IMR-90 (cell line): ENCODE measurements around the gene PRELID1. TPM values are rescaled to one million over a fixed set of nuclear protein-coding genes. Genes with fewer than 3 reads are reported as not detected.

Experiments
- ATAC-seq: fragments of 200-7000 bp; cut with Tn5 transposase; 2 replicates; pipeline ENCODE4 v1.9.1; 2020; ENCODE audit warnings: low read depth, mild to moderate bottlenecking, moderate library complexity
- BruUV-seq: library from RNA; stranded (reverse); fragments of 400-500 nt; replicated peaks from 2 replicates; lab custom pipeline; 2021; lab: Mats Ljungman, UMichigan
- CTCF ChIA-PET: fragments of 300-600 bp; formaldehyde crosslinking; extraction: SDS; loops from one replicate; lab custom pipeline; 2021; ENCODE audit warnings: antibody characterized with exemption; lab: Yijun Ruan, JAX
- POLR2A ChIA-PET: fragments of 300-600 bp; sonication (Branson Sonifier 250); formaldehyde crosslinking; loops from one replicate; lab custom pipeline; 2022; ENCODE audit warnings: antibody characterized with exemption; ENCODE audit not compliant: unreplicated experiment; lab: Charles Lee
- DNase-seq: peaks from one replicate; pipeline ENCODE4 v3.0.0; 2013
- H2AFZ ChIP-seq: replicated peaks from 2 replicates; pipeline ENCODE3; 2013; ENCODE audit warnings: low read length, mild to moderate bottlenecking; ENCODE audit not compliant: poor library complexity
- H2AK5ac ChIP-seq: 2 replicates; pipeline ENCODE4 v1.6.1; 2013; ENCODE audit warnings: low read depth, low read length, inconsistent platforms
- H2AK9ac ChIP-seq: replicated peaks from 2 replicates; pipeline ENCODE3; 2013; ENCODE audit warnings: mild to moderate bottlenecking, low read depth, low read length, moderate library complexity; ENCODE audit not compliant: poor library complexity
- H2BK120ac ChIP-seq: 2 replicates; pipeline ENCODE4 v1.6.1; 2013; ENCODE audit warnings: low read depth, low read length, inconsistent platforms
- H2BK15ac ChIP-seq: 3 replicates; pipeline ENCODE4 v1.6.1; 2013; ENCODE audit warnings: low read depth, low read length, inconsistent platforms
- H2BK20ac ChIP-seq: 2 replicates; pipeline ENCODE4 v1.6.1; 2013; ENCODE audit warnings: low read depth, mild to moderate bottlenecking, inconsistent platforms, low read length, moderate library complexity
- H2BK5ac ChIP-seq: 2 replicates; pipeline ENCODE4 v1.6.1; 2013; ENCODE audit warnings: mild to moderate bottlenecking, low read depth, low read length, inconsistent platforms; ENCODE audit not compliant: poor library complexity, severe bottlenecking
- H3K14ac ChIP-seq: replicated peaks from 2 replicates; pipeline ENCODE4 v1.6.1; 2013; ENCODE audit warnings: low read depth, low read length, inconsistent platforms
- H3K18ac ChIP-seq: 2 replicates; pipeline ENCODE4 v1.6.1; 2013; ENCODE audit warnings: low read depth, low read length, control low read depth
- H3K23ac ChIP-seq: 2 replicates; pipeline ENCODE4 v1.6.1; 2013; ENCODE audit warnings: low read depth, low read length, inconsistent platforms
- H3K27ac ChIP-seq: 2 replicates; pipeline ENCODE4 v1.5.1; 2013; ENCODE audit warnings: mild to moderate bottlenecking, control low read depth, low read length; ENCODE audit not compliant: insufficient read depth
- H3K27me3 ChIP-seq: 2 replicates; pipeline ENCODE4 v1.6.1; 2013; ENCODE audit warnings: low read length; ENCODE audit not compliant: control insufficient read depth, insufficient read depth
- H3K36me3 ChIP-seq: 2 replicates; pipeline ENCODE4 v1.6.1; 2013; ENCODE audit warnings: low read length, mixed read lengths; ENCODE audit not compliant: control insufficient read depth, insufficient read depth
- H3K4ac ChIP-seq: 2 replicates; pipeline ENCODE4 v1.6.1; 2013; ENCODE audit warnings: low read depth, low read length, inconsistent platforms
- H3K4me1 ChIP-seq: 2 replicates; pipeline ENCODE4 v1.6.1; 2013; ENCODE audit warnings: low read length, mixed read lengths; ENCODE audit not compliant: control insufficient read depth, insufficient read depth
- H3K4me2 ChIP-seq: 2 replicates; pipeline ENCODE4 v1.6.1; 2013; ENCODE audit warnings: low read depth, mild to moderate bottlenecking, control low read depth, low read length, moderate library complexity
- H3K4me3 ChIP-seq: 2 replicates; pipeline ENCODE4 v1.5.1; 2013; ENCODE audit warnings: low read depth, mild to moderate bottlenecking, control low read depth, low read length, moderate library complexity; ENCODE audit not compliant: insufficient read depth
- H3K56ac ChIP-seq: 2 replicates; pipeline ENCODE4 v1.6.1; 2013; ENCODE audit warnings: low read length, inconsistent platforms; ENCODE audit not compliant: insufficient read depth; ENCODE audit errors: extremely low read depth
- H3K79me1 ChIP-seq, 2 experiments: 2 replicates each; pipeline ENCODE4 v1.6.1; 2013; ENCODE audit warnings: low read length in 2 of 2, inconsistent platforms in 1 of 2, low read depth in 1 of 2
- H3K9ac ChIP-seq: 2 replicates; pipeline ENCODE4 v1.6.1; 2013; ENCODE audit warnings: low read depth, low read length, control low read depth
- H3K9me1 ChIP-seq: 2 replicates; pipeline ENCODE4 v1.6.1; 2013; ENCODE audit warnings: low read length, inconsistent platforms; ENCODE audit not compliant: insufficient read depth
- H3K9me3 ChIP-seq: 2 replicates; pipeline ENCODE4 v1.6.1; 2013; ENCODE audit warnings: low read length; ENCODE audit not compliant: control insufficient read depth, insufficient read depth
- H4K20me1 ChIP-seq: 2 replicates; pipeline ENCODE4 v1.6.1; 2013; ENCODE audit warnings: low read length, inconsistent platforms; ENCODE audit not compliant: insufficient read depth
- H4K5ac ChIP-seq: 2 replicates; pipeline ENCODE4 v1.6.1; 2013; ENCODE audit warnings: mild to moderate bottlenecking, low read depth, low read length, control low read depth
- H4K8ac ChIP-seq, 2 experiments: 2 replicates each; pipeline ENCODE4 v1.6.1; 2013; ENCODE audit warnings: low read depth in 2 of 2, low read length in 2 of 2, control low read depth in 1 of 2, inconsistent platforms in 1 of 2
- H4K91ac ChIP-seq: 2 replicates; pipeline ENCODE4 v1.6.1; 2013; ENCODE audit warnings: low read depth, low read length, inconsistent platforms; ENCODE audit not compliant: insufficient read depth
- CTCF ChIP-seq: conservative IDR thresholded peaks from 2 replicates; pipeline ENCODE4 v1.5.1; 2012; ENCODE audit warnings: mild to moderate bottlenecking, low read depth, low read length, improper control_type of control experiment
- ELK1 ChIP-seq: fragments of 150-350 bp; IDR thresholded peaks from 2 replicates; pipeline ENCODE4 v1.6.1; 2016; ENCODE audit warnings: low read depth, mild to moderate bottlenecking, low read length, moderate library complexity, borderline replicate concordance
- MAFK ChIP-seq: IDR thresholded peaks from 2 replicates; pipeline ENCODE4 v1.6.1; 2012; ENCODE audit warnings: low read depth, low read length, improper control_type of control experiment
- MXI1 ChIP-seq: IDR thresholded peaks from 2 replicates; pipeline ENCODE4 v1.6.1; 2012; ENCODE audit warnings: low read depth, mild to moderate bottlenecking, low read length, moderate library complexity, borderline replicate concordance
- NFE2L2 ChIP-seq: fragments of 150-350 bp; IDR thresholded peaks from 2 replicates; pipeline ENCODE4 v1.6.1; 2016; ENCODE audit warnings: low read depth, mild to moderate bottlenecking, low read length
- RCOR1 ChIP-seq: IDR thresholded peaks from 2 replicates; pipeline ENCODE4 v1.6.1; 2012; ENCODE audit warnings: mild to moderate bottlenecking, low read length, improper control_type of control experiment; ENCODE audit not compliant: insufficient replicate concordance
- SMC3 ChIP-seq: fragments of 150-350 bp; IDR thresholded peaks from 2 replicates; pipeline ENCODE4 v1.6.1; 2016; ENCODE audit warnings: low read depth, mild to moderate bottlenecking, antibody characterized with exemption, low read length, moderate library complexity
- WGBS, 2 experiments: methylation state at CpG; one replicate each; pipeline versions ENCODE4 v1.1.5 to v1.1.7; 2013; ENCODE audit warnings: missing lambda C conversion rate in 2 of 2; ENCODE audit not compliant: insufficient read length in 1 of 2; ENCODE audit errors: extremely low coverage in 2 of 2; 5-methylcytosine and 5-hydroxymethylcytosine counted together
- dilution Hi-C: fragments of 300-500 bp; cut with HindIII; formaldehyde crosslinking; loops from one replicate; pipeline ENCODE4 v1.14.3; 2018; ENCODE audit warnings: low sequenced_read_pairs; ENCODE audit not compliant: unreplicated experiment
- in situ Hi-C: fragments of 300-500 bp; cut with MboI; formaldehyde crosslinking; loops from 3 replicates; pipeline ENCODE4 v1.14.3; 2019; ENCODE audit warnings: low sequenced_read_pairs, inconsistent platforms, mixed read lengths
- intact Hi-C: fragments of 100-400 bp; cut with micrococcal nuclease; formaldehyde crosslinking; loops from 2 replicates; pipeline ENCODE4 v1.10.0; 2022
- polyA plus RNA-seq, 3 experiments: library from polyadenylated mRNA; depleted of rRNA; stranded (reverse); fragments of >200 nt; gene quantifications; 2 replicates each; pipeline ENCODE4 v1.2.3, GENCODE V29; 2012; ENCODE audit warnings: low replicate concordance in 1 of 3
- total RNA-seq: library from RNA; depleted of rRNA; stranded (reverse); fragments of >200 nt; gene quantifications from 2 replicates; pipeline ENCODE4 v1.2.3, GENCODE V29; 2012

PRELID1 gene
- total and polyA plus RNA-seq, 2 of the 4 experiments (the other 2 are of a cell fraction), result 116 to 239 TPM

- H4K8ac ChIP-seq, result no peak overlapping the region
- H2BK5ac ChIP-seq, result no peak overlapping the region
- H3K18ac ChIP-seq, result no peak overlapping the region
- no peak overlapping the region for H3K23ac ChIP-seq
- 86% methylated on average over 2 of the region's 5 CpGs; no CpG with 5 or more reads in 1 of the 2 experiments for WGBS, 2 experiments
- ChIA-PET CTCF (no interaction called here), POLR2A (interaction anchor here (0.5 kb wide), 1 partner anchor 21 kb away, joined by 4 read pairs; no protein-coding TSS in a partner anchor)
- H3K9me3 ChIP-seq, result no peaks in the 10 kb centered on the region
- no peak overlapping the region for H3K9ac ChIP-seq
- intact Hi-C loops (no loop called here), dilution Hi-C loops (no loop called here), in situ Hi-C loops (no loop called here)
- peaks cover 12% of the 10 kb centered on the region for H4K20me1 ChIP-seq
- peaks cover 24% of the 10 kb centered on the region for H3K4me1 ChIP-seq
- H4K91ac ChIP-seq, result no peak overlapping the region
- 0 out of 2 replicates have a peak overlapping the region, but pooled peaks have one; percentile 5 for H3K4me3 ChIP-seq
- H3K9me1 ChIP-seq, result peaks cover 10% of the 10 kb centered on the region; the same call in 1 of the 2 replicates
- DNase-seq (no peak), ATAC-seq (no peak)
- H2BK15ac ChIP-seq, result no peak overlapping the region
- H3K36me3 ChIP-seq, result peaks cover 7% of the 10 kb centered on the region; the same call in 1 of the 2 replicates
- no peak overlapping the region for H2AK9ac ChIP-seq
- no TSS peak for BruUV-seq
- no peak overlapping the region for H2AFZ ChIP-seq
- no peak overlapping the region for H3K27ac ChIP-seq
- no peak overlapping the region for H3K56ac ChIP-seq
- H3K14ac ChIP-seq, result no peak overlapping the region
- H3K4me2 ChIP-seq, result peak overlapping the region; percentile 98; the same call in 1 of the 2 replicates
- H2AK5ac ChIP-seq, result no peak overlapping the region
- peaks cover 40 to 46% of the 10 kb centered on the region in 2 experiments for H3K79me1 ChIP-seq
- no peak overlapping the region for H2BK120ac ChIP-seq
- H3K27me3 ChIP-seq, result peaks cover under 1% of the 10 kb centered on the region; the same call in 1 of the 2 replicates
- no peak overlapping the region for H2BK20ac ChIP-seq
- H4K5ac ChIP-seq, result no peak overlapping the region
- no peak overlapping the region for H3K4ac ChIP-seq
- TF ChIP-seq NFE2L2 (no peak), RCOR1 (no peak), CTCF (no peak), MAFK (no peak), SMC3 (no peak), MXI1 (no peak), ELK1 (no peak)
These were observed 46.2 kb downstream of the PRELID1 start for GRCh38 chr5:177349762-177350161.
